Measurements from ENCODE around the gene NPAS3. TPM values are rescaled to one million over a fixed set of nuclear protein-coding genes. Genes with fewer than 3 reads are reported as not detected.
A peak's percentile ranks its signal among the peaks of the same experiment; 100 is the strongest.

NPAS3 gene
- total RNA-seq, 4 donors from 2014 or later, result 0.19 to 2.1 (median 1.7) TPM; not detected in 1

- peaks cover 0 to 6% (median 0%) of the 10 kb centered on the region in 4 donors for H3K4me1 ChIP-seq
Measured at GRCh38 chr14:33450416-33450815, 511.7 kb downstream of the NPAS3 start.

GRCh38 chr14:33451211-33451610, 512.5 kb downstream of the NPAS3 start:
- Histone ChIP-seq H3K9me3 (no peaks in the 10 kb centered on the region), H3K4me1 (peaks cover 0 to 6% (median 0%) of the 10 kb centered on the region in 4 donors), H3K27me3 (no peaks in the 10 kb centered on the region), H3K4me3 (no peak overlapping the region), H3K36me3 (no peaks in the 10 kb centered on the region), H3K27ac (no peak overlapping the region)
- DNase-seq, result no peak
- TF ChIP-seq POLR2A (IDR thresholded peaks at IDR 0.05) (no peak), CTCF (IDR thresholded peaks at IDR 0.05) (no peak)

More at GRCh38 chr14:33450416-33450815, 511.7 kb downstream of the NPAS3 start:
- H3K4me3 ChIP-seq, result no peak overlapping the region
- H3K27me3 ChIP-seq, result no peaks in the 10 kb centered on the region
- no peak overlapping the region for H3K27ac ChIP-seq
- no peaks in the 10 kb centered on the region for H3K9me3 ChIP-seq
- no peak for TF ChIP-seq POLR2A (IDR thresholded peaks at IDR 0.05)
- no peak for TF ChIP-seq CTCF (IDR thresholded peaks at IDR 0.05)
- DNase-seq, result no peak
- no peaks in the 10 kb centered on the region for H3K36me3 ChIP-seq

GRCh38 chr14:33452995-33453394, 514.3 kb downstream of the NPAS3 start:
- no peaks in the 10 kb centered on the region for H3K36me3 ChIP-seq
- H3K27ac ChIP-seq, result no peak overlapping the region
- no peak for DNase-seq
- no peaks in the 10 kb centered on the region for H3K27me3 ChIP-seq
- no peaks in the 10 kb centered on the region for H3K9me3 ChIP-seq
- no peak for TF ChIP-seq POLR2A (IDR thresholded peaks at IDR 0.05)
- no peak overlapping the region for H3K4me3 ChIP-seq
- H3K4me1 ChIP-seq, result peaks cover 0 to 6% (median 0%) of the 10 kb centered on the region in 4 donors

- Histone ChIP-seq H3K4me3 (no peak overlapping the region), H3K36me3 (no peaks in the 10 kb centered on the region), H3K4me1 (peaks cover 0 to 6% (median 0%) of the 10 kb centered on the region in 4 donors)
Measured at GRCh38 chr14:33454022-33454595, 515.4 kb downstream of the NPAS3 start.

GRCh38 chr14:33454707-33455106, 516.0 kb downstream of the NPAS3 start:
- no peak overlapping the region for H3K4me3 ChIP-seq
- no peak for DNase-seq
- TF ChIP-seq CTCF (IDR thresholded peaks at IDR 0.05) (no peak), POLR2A (IDR thresholded peaks at IDR 0.05) (no peak)

More at GRCh38 chr14:33454022-33454595, 515.4 kb downstream of the NPAS3 start:
- no peak for TF ChIP-seq POLR2A (IDR thresholded peaks at IDR 0.05)
- TF ChIP-seq CTCF (IDR thresholded peaks at IDR 0.05), result no peak
- Histone ChIP-seq H3K27ac (peak overlapping the region in 1 of 4 donors; percentile 20), H3K9me3 (no peaks in the 10 kb centered on the region), H3K27me3 (no peaks in the 10 kb centered on the region)
- DNase-seq, result no peak

GRCh38 chr14:33455654-33456345, 517.1 kb downstream of the NPAS3 start:
- Histone ChIP-seq H3K36me3 (no peaks in the 10 kb centered on the region), H3K9me3 (no peaks in the 10 kb centered on the region), H3K27ac (no peak overlapping the region), H3K4me3 (no peak overlapping the region), H3K4me1 (peaks cover 0 to 6% (median 0%) of the 10 kb centered on the region in 4 donors), H3K27me3 (no peaks in the 10 kb centered on the region)
- no peak for DNase-seq
- TF ChIP-seq CTCF (IDR thresholded peaks at IDR 0.05), result no peak
- TF ChIP-seq POLR2A (IDR thresholded peaks at IDR 0.05), result no peak

More at GRCh38 chr14:33454707-33455106, 516.0 kb downstream of the NPAS3 start:
- Histone ChIP-seq H3K4me1 (peaks cover 0 to 6% (median 0%) of the 10 kb centered on the region in 4 donors), H3K27me3 (no peaks in the 10 kb centered on the region), H3K9me3 (no peaks in the 10 kb centered on the region), H3K36me3 (no peaks in the 10 kb centered on the region), H3K27ac (no peak overlapping the region)
